ENCODE data around the gene EYS.

EYS gene

DNA sequence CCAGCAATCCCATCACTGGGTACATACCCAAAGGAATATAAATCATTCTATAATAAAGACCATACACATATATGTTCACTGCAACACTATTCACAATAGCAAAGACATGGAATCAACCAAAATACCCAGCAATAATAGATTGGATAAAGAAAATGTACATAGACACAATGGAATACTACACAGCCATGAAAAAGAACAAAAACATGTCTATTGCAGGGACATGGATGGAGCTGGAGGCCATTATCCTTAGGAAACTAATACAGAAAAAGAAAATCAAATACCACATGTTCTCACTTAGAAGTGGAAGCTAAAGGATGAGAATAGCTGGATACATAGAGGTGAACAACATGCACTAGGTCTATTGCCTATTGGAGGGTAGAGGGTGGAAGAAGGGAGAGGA lies 1396.8 kb downstream of the EYS start:
- no peak for DNase-seq (ENCODE audit: low read depth in 2 of 2)

DNA sequence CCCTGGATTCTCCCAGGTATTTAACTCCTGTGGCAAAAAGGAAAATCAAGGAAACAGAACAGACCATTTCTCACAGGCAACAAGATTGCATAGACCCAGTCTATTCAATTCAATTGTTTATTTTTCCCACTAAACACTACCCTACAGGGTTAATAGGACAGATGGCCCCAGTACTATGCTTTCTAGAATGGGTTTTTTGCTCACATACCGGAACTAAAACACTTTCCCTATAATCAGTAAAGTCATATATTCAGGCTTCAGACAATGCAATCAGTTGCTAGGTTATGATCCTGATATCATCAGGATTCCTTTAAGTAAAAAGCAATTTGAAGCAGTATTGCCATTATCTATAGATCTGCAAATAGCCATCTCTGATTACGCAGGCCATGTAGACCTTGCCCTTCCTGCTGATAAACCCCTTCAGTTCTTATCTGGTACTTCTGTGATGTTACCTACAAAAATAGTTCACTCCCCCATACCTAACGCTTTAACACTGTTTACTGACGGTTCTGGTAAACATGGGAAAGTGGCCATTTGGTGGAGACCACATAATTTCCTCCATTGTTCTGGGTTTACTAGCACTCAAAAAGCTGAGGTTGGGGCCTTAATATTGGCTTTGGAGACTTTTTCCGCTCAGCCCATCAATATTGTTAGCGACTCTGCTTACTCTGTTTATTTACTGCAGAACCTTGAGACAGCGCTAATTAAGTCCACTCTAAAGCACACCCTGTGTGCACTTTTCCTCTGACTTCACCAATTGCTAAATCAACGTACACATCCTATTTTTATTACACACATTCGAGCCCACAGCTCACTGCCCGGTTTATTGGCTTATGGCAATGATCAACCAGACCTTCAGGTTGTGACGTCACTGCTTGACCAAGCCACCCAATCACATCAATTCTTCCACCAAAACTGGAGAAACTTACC lies 1405.5 kb downstream of the EYS start:
- no peak for DNase-seq (ENCODE audit: low read depth in 2 of 2)

DNA sequence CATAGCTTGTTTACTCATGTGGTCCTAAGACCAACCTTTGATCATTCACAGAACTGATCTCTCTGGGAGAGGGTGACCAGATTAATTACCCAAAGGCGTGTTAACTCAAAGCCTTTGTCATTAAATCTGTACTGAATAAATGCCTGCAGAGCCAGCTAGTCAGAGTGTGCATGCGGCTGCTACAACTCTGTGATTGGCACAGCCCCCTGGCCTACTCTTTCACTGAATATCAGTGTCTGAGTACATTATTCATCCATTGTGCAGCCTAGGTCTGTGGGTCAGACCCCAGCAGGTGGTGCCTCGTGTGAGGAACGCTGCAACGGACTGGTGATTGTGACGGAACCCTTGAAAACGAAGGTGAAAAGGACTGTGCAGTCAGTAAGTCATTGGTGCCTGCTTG lies 1407.8 kb downstream of the EYS start:
- no peak for DNase-seq (ENCODE audit: low read depth in 2 of 2)

DNA sequence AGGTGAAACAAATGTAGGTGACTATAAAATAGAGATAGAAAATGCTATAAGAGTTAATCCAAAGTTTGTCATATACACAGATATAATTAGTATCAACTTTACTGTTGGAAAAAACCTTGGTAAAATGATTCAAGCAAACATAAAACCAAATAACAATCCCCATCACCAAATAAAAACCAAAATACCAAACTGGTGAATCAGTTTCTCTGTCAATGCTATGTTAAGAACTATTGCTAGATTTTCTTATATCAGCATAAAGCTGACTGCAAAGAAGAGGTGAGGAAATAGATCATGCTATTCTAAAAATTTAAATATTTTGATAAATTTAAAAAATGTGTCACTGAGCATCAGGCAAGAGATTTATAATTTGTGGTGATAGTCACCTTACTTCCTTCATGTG lies 1413.0 kb downstream of the EYS start:
- DNase-seq (ENCODE audit: low read depth in 2 of 2) = no peak

DNA sequence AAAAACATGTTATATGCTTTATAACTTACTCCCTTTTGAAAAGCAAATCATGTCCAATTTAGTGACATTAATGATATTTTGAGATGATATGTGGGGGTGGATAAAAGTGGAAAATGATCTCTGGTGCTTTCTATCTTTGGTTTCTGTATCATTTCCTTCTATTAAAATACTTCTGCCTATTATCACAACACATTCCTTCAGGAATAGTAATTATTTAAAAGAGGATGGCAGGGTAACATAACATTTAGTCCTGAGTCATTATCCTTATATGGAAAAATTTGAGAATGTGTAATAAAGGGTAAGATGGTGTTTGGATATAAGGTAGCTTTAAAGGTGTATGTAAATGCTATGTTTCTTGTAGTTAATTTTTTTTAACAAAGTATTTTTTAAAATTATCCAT lies 1413.7 kb downstream of the EYS start:
- no peak for DNase-seq (ENCODE audit: low read depth in 2 of 2)

DNA sequence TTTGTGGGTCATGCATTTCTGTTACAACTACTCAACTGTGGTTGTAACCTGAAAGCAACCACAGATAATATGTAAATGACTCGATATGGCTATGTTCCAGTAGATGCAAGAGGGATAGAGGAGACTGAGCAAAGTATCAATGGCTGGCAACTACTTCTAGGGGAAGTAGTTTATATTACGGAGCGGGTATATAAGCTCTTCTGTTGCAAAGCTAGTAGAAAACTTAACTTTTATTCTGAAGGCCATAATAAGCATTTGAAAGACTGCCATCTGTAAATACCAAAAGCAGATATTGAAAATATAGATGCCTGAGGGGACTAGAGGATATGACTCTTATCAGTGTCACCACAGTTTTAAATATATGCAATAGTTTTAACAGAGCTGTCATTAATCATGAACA lies 1416.2 kb downstream of the EYS start:
- DNase-seq (ENCODE audit: low read depth in 2 of 2) = no peak

DNA sequence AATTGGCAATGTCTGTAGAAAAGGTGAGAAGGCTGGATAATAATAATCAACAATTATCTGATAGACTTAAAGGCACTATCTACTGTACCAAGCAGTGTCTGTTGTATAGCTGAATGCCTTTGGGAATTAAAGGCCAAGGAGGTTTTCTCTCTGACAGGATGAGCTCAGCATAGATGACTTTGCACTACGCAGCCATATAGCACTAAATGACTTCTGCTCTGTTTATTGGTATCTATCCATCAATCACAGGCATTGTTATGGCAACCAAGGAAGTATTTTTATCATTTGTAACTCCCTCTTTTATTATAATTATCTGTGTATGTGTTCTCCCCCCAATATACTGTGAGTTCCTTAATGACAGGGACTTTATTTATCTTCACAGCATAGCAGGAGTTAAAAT lies 1417.1 kb downstream of the EYS start:
- DNase-seq (ENCODE audit: low read depth in 2 of 2) = no peak

DNA sequence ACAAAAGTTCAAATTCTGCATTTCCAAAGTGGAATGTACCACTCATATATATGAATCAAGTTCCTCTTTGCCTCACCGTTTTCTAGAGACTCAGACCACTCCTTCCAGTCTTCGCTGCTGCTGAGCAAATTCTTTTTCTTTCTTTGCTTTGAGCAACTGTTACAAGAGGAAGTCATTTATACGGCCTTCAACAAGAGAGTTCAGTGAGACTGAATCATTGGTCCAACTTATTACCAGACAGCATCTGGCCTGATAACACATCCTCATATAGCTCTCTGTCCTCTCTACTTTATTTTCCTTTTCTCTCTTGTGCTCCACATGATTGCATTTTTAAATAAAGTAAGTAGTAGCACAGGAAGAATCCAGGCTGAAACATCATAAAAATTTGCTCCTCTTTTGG lies 1418.7 kb downstream of the EYS start:
- no peak for DNase-seq (ENCODE audit: low read depth in 2 of 2)

DNA sequence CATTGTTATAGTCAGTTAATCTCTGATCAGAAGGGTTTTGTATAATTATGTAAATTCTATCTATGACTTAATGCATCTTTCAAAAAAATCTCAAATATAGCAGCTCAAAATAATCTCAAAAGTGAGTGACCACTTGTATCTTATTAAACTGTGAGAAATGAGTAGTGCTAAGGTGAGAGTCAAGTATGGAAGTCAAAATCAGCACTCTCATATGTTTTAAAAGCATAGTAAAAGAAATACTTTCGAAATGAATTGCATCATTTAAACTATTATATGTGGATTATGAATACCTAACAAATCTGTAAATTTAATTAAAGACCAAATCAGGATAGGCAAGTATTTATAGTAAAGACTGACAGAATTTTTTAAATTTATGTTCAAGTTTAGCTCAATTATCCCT lies 1425.9 kb downstream of the EYS start:
- no peak for DNase-seq (ENCODE audit: low read depth in 2 of 2)

DNA sequence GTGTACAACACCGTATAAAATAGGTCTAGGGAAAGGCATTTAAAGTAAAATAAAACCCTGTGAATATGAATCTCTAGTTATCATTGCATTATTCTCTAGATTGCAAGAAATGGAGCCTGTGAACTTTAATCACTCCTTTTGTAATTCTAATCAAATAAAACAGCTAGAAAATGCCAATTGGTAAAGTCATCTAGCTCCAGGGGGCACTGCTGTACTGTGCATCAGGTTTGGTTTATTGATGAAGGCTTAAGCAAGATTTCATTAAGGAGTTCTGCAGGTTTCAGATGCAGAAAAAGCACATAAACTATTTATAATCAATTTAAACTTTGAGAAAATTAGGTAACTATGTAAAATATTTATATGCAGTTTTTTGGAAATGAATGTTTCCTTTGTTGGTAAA lies 1426.5 kb downstream of the EYS start:
- no peak for DNase-seq (ENCODE audit: low read depth in 2 of 2)

DNA sequence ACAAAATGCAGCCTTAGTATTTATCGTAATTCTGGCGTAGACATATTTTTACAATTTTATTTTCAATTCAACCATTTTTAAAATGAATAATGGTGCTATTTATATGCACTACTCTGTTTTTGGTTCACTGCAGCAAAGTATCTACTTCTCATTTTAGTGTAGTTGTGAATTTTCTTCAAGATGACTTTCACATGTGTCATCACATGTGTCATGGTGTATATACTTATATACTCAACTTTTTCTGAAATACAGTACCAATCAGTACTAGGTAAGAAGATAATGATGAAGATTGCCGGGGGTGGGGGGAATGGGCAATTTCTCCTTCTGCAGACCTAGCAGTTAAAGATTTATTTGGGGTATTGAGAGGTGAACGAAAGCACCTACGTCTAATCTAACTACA lies 1436.9 kb downstream of the EYS start:
- DNase-seq (ENCODE audit: low read depth in 2 of 2) = no peak

DNA sequence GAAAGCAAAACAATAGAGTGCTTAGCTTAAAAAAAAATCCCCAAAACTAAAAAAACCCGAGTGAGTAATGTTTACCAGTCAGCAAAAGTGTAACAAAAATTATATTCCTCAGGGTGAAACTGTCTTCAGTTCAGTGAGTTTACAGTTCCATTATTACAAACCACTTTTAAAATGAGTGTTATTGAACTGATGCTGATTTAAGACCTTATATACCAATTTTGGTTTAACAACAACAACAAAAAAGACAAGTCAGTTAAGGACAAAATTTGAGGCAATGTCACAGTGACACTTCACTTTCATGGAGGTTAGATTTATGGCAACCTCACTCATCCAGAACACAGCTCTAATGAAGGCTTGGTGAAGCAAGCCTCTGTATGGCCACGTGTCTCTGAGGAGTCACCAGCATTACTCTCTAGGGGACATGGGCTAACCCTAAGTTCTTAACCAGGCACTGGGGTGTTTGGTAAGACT lies 1440.6 kb downstream of the EYS start:
- DNase-seq (ENCODE audit: low read depth in 2 of 2) = no peak

DNA sequence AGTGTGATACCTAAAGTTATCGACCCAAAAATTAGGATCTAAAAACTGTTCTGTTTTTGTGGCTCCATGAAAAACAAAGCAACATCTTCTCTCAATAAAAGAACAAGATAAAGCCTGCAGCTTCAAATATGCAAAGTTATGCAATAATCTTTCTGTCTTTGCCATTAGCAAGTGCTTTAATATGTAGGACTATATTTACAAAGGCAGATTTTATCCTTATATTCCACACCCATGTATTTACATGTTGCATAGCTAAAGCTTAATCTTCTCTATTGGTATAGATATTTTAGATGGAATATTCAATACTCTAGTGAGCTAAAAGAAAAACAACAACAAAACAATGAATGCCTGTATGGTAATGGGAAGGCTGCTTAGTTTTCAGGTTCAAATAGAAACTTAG lies 1443.2 kb downstream of the EYS start:
- no peak for DNase-seq (ENCODE audit: low read depth in 2 of 2)

DNA sequence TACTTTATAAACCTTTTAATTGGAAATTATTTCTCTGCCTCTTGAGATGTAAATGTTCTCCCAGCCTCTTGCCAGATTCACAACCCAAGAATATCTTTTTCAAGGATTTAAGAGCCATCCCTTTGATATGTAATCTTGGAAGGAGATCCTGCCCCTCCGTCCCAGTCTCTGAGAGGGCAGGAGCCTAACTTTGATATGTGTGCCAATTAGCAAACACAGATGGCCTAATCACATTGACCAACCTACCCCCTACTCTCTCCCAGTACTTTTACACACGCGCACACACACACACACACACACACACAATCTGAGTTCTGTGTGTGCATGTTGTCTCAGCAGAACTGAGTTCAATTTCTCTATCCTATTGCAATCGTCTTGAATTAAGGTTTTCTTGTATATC lies 1447.7 kb downstream of the EYS start:
- no peak for DNase-seq (ENCODE audit: low read depth in 2 of 2)

DNA sequence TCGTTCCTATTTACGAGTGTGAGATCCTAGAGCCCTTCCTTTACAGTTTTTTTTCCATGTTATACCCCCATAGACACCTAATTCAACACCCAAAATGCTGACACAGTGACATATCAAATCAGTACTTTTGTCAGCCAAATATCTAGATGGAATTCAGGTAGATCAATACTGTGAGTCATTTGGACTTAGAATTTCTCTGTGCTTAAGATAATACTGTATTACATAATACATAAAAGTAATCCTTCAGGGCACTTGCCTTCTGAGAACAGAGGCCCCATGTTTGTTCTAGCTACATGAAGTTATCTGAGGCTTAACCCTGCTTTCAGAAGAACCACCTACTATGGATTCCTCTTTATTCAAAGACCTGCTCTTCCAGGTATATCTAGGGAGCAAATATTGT lies 1448.3 kb downstream of the EYS start:
- DNase-seq (ENCODE audit: low read depth in 2 of 2) = no peak

DNA sequence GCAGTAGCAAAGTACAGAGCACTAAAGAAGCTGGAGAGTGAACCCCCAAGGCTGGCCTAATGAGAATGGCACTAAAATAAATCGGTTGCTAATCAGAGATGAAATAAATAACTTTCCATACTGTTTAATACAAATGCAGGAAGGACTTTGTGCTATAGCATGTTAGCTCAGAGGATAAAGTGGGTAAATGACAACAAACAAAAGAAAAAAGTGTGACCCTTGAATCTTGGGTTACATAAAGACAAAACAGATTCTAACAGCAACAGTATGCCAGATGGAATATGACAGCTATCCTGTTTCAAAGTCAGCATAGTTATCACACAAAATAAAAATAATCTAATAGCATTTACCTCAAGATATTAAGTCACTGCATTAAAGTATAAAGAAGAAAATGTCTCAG lies 1448.7 kb downstream of the EYS start:
- DNase-seq (ENCODE audit: low read depth in 2 of 2) = no peak

DNA sequence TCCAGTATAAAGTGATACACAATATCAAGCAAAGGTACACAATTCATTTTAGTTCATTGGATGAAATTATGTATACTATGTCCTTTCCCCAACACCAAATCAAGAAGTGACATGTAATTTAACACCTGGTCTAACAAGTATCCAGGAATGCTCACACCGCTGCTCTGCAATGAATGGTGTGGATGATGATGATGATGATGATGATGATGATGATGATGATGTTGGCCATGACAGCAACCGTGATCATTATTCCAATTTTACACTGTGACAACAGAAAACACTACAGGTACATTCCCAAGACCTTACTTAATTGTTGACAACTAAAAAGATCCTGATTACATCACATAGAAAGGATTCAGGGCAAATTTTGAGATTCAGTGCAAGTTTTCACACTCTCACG lies 1449.4 kb downstream of the EYS start:
- no peak for DNase-seq (ENCODE audit: low read depth in 2 of 2)

DNA sequence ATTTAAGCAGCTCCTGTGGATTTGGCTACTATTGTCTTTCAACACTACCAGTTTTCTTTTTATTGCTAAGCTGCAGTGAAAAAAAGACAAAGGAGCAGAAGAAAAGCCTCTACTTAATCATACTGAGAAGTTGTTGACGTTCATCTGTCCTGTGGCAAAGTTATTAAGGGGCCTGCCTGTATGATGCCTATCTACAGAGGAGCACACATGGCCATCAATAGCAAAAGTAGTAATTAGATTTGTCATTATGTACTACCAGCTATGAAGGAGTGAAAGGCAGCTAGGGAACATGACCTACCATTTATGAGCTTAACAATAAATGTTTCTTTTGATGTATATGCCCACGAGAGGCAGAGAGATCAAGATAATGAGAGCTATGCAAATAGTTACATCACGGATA lies 1450.5 kb downstream of the EYS start:
- DNase-seq (ENCODE audit: low read depth in 2 of 2) = no peak

DNA sequence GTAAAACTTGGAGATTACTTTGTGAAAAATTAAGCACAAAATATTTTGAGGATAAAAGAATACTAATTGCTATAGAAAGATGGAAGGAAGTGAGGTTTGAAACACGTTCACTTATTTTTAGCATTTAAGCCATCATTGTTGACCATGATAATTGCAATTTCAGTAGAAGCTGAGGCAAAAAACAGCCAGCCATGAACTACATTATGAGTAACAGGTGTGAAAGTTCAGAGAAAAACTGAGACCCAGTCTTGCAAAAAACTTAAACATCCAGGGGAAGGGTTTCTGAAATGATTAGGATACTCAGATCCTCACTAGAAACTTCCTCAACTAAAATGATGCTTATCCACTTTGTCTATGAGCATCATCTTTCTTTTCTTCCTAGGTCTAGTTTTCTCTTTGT lies 1452.0 kb downstream of the EYS start:
- no peak for DNase-seq (ENCODE audit: low read depth in 2 of 2)

DNA sequence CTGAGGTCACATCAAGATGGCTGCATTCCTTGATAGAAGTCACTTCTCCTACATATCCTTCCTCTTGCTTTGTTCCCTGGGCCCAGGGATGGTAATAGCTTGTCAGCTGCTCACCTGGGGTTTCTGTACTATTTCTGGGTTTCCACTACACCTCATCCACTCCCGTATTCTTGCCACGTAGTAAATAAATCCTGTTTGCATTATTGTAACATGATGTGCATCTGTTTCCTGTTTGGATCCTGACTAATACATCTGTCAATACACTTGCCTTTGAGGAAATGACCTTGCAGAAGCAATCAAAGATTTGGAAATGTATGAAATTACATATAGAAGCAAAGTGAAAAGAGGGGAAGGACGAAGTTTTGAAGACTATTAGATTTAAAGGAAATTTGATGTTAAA lies 1452.5 kb downstream of the EYS start:
- no peak for DNase-seq (ENCODE audit: low read depth in 2 of 2)

DNA sequence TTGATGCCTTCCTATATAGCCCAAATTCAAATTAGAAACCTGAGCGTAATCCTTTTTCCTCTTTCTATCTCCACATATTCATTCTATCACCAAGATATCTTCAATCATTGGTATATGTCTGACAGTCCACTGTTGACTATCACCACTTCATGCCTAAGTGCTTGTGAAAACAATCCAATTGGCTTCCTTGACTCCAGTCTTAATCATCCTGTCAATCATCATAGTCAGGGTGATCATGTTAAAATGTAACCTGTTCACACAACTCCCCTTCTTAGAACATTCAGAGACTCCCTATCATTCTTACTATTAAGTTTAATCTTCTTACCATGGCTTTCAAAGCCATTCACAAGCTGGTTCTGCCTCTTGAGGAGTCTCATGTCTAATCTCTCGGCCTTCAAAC lies 1454.8 kb downstream of the EYS start:
- no peak for DNase-seq (ENCODE audit: low read depth in 2 of 2)

DNA sequence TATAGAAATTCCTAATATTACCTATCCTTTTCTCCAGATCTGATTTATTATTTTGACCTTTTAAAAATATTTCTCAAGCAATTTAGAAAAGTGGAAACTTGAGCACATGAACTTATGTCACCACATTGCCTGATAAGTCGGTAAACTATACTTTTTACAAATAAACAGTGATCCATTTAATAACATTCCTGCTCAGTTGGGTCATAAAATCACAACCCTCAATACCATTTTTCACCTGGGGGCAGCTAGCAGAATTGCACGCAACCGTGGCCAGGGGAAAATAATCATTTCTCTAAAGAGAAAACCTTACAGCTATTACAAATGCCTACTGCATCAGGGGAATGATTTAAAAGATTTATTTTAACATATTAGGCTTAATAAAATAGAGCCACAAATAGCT lies 1456.9 kb downstream of the EYS start:
- peak in 1 of 2 experiments; percentile 11 for DNase-seq (ENCODE audit: low read depth in 2 of 2)

DNA sequence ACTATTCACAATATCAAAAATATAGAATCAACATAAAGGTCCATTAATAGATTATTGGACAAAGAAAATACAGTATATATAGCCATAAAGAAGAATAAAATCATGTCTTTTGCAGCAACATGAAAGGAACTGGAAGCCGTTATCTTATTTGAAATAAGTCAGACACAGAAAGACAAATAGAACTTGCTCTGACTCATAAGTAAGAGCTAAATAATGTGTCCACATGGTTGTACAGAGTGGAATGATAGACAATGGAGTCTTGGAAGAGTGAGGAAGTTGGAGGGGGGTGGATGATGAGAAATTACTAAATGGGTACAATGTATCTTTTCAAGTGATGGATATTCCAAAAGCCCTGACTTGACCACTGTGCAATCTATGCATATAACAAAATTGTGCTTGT lies 1457.9 kb downstream of the EYS start:
- DNase-seq (ENCODE audit: low read depth in 2 of 2) = no peak

DNA sequence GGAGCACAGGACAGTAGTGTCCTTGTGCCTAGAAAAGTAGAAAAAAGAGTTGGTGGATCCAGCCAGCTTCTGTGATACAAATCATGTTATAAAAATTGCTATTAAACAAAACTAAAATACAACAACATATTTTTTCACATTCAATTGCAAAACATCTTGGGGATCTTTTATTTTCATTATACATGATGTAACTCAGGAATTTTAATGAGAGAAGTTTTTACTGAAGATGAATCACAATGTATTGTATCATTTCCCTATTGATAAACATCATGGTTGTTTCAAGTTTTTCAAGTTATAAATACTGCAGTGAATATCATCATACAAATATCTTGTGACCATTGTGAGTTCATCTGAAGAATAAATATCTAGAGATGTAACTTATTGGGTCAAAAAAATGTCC lies 1463.4 kb downstream of the EYS start:
- no peak for DNase-seq (ENCODE audit: low read depth in 2 of 2)

Measured in fibroblast of skin of left biceps (primary cell).